Stimulated activated CD8-positive, alpha-beta memory T cell treated with anti-CD3 and anti-CD28 coated beads, Interleukin-4, amount 100 ng/mL, for 4 hours (primary cell): ENCODE measurements around the gene MIXL1.

Experiments
- DNase-seq, 2 donors: peaks; one replicate each; pipeline ENCODE4 v3.0.0-alpha.2; 2020; ENCODE audit warnings: low read depth in 2 of 2, low spot score in 1 of 2

The MIXL1 gene

DNA sequence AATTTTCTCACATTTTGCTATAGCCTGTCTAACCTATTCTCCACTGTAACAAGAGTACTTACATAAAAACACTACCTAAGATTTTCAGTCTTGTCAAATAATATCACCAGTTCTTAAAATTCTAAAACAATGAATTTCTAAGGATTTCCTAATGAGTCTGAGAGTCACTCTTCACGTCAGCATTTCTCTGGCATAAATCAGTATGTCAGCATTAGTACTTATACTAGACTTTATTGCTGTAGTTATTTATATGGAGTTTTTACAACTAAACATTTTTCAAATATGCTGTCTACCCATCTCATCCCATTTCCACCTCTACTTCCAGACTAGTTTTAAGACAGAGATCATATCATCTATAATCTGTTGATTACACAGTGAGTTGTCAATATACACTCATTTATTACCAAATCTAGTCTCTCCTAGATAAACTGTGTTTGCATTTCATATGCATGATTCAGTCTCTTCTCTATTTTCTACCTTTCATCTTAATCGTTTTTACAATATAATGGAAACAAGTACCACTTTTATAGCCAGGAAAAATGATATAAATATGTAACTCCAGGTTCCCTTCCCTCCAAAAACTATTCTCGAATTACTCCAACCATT is 52.7 kb downstream of the MIXL1 start:
- DNase-seq = no peak
